ENCODE results near the gene MAEL.

- no peak for TF ChIP-seq CTCF (IDR thresholded peaks at IDR 0.05; ENCODE audit: poor library complexity)
- no peak for TF ChIP-seq EZH2 (IDR thresholded peaks at IDR 0.05; ENCODE audit: borderline replicate concordance)
- no peak for TF ChIP-seq EZH2phosphoT487 (IDR thresholded peaks at IDR 0.05; ENCODE audit: low read depth, severe bottlenecking, unreplicated experiment)
Observed at GRCh38 chr1:167016100-167016750, 27.1 kb downstream of the MAEL start.
